NCI-H1436 (cell line): Measurements from ENCODE around the gene ARHGAP10.
"Not testable (repeated sequence)": the region's sequence is repeated elsewhere in the genome, so short reads cannot be mapped to it uniquely, and the experiment has no call there.

Experiments used
- DNase-seq: peaks from one replicate; lab custom pipeline; 2025; lab: John Stamatoyannopoulos, UW

Gene ARHGAP10

DNA sequence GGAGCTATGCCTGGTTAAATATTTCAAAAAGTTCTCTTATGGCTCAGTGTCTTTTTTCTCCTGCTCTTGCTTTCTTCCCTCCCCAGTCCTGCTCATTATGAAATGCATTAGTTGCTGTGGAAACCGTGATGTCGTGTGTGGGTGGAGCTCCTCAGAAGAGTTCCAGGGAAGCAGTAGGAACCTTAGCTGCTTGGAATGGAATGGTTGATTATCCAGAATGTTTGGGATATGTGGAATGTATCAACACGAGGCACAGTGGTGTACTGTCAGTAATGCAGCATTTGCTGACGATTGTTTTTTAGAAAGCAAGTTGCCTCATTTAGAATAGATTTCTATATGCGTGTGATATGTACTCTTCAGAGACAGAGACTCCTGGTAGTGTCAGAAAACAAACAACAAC is 333.2 kb downstream of the ARHGAP10 start:
- no peak for DNase-seq

- no peak for DNase-seq
Observed at GRCh38 chr4:148067301-148067916, 335.5 kb downstream of the ARHGAP10 start.

GRCh38 chr4:148068065-148068911 is 336.4 kb downstream of the ARHGAP10 start:
- no peak for DNase-seq

DNA sequence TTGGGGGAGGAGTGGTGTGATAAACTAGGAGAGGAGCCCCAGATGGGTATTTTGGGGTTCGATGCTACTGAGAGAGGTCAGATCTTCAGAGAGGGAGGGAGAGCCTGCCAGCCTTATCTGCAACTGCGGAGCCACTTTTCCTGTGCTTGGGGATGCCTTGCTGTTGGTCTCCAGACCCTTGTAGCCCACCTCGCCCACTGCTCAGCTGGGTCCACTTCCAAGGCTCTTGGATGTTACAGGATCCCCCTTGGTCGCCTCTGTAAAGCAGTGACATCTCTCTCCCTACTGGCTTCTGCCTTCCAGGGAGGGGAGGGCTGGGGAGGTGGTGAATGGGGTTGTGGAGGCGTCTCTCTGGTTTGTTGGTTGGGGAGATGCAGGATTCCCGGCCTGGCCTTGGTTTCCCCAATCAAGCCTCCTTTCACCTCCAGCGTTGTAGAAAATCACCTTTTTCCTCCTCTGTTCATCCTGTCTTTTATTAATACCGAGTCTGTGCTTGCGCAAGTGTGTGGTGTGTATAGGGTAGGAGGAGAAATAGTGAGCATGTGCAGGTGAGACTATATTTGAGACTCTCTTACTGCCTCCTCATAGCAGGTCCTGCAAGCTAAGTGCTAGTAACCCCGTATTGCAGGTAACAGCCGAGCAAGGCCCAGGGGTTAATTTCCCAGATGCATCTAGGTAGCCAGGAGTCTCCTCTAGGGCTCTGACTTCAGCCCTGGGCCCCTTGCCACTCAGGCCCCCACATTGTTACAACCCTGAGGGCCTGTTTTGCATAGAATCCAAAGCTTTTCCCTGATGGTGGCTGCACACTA is 337.4 kb downstream of the ARHGAP10 start:
- no peak for DNase-seq

GRCh38 chr4:148069895-148070178 is 337.9 kb downstream of the ARHGAP10 start:
- DNase-seq: no peak

- no peak for DNase-seq
Observed at GRCh38 chr4:148071009-148071408, 339.1 kb downstream of the ARHGAP10 start.

- no peak for DNase-seq
Observed at GRCh38 chr4:148072789-148073188, 340.9 kb downstream of the ARHGAP10 start.

- no peak for DNase-seq
Observed at GRCh38 chr4:148073349-148073748, 341.5 kb downstream of the ARHGAP10 start.

GRCh38 chr4:148074462-148074861 is 342.6 kb downstream of the ARHGAP10 start:
- no peak for DNase-seq

- DNase-seq: no peak
Observed at GRCh38 chr4:148075438-148075837, 343.6 kb downstream of the ARHGAP10 start.

GRCh38 chr4:148076964-148077363 is 345.1 kb downstream of the ARHGAP10 start:
- no peak for DNase-seq

- DNase-seq: no peak
Observed at GRCh38 chr4:148077581-148077980, 345.7 kb downstream of the ARHGAP10 start.

- DNase-seq: no peak
Observed at GRCh38 chr4:148078061-148078460, 346.2 kb downstream of the ARHGAP10 start.

DNA sequence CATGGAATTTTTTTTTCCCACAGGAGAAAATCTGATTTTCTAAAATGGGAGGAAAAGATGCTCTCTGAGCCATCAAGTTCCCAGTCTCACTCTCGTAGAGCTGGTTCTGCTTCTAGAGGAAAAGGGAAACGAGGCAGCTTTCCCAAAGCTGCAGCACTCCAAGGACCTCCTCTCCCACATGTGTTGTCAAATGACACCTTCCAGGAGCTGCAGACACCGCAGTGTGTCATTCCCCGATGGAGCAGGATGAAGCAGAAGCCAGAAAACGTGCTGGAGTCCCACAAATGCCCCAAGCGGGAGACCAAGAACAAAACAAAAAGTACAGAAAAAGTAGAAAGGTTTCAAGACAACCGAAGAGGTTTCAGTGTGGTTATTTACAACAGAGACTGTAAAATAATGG is 348.1 kb downstream of the ARHGAP10 start:
- DNase-seq: no peak

- no peak for DNase-seq
Observed at GRCh38 chr4:148081267-148081666, 349.4 kb downstream of the ARHGAP10 start.

- DNase-seq: no peak
Observed at GRCh38 chr4:148081745-148082144, 349.9 kb downstream of the ARHGAP10 start.

DNA sequence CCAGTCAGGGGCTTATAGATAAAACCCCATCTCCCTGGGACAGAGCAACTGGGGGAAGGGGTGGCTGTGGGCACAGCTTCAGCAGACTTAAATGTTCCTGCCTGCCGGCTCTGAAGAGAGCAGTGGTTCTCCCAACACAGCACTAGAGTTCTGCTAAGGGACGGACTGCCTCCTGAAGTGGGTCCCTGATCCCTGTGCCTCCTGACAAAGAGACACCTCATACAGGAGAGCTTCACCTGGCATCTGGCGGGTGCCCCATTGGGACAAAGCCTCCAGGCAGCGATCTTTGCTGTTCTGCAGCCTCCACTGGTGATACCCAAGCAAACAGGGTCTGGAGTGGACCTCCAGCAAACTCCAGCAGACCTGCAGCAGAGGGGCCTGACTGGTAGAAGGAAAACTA is 351.2 kb downstream of the ARHGAP10 start:
- not testable (repeated sequence) for DNase-seq

DNA sequence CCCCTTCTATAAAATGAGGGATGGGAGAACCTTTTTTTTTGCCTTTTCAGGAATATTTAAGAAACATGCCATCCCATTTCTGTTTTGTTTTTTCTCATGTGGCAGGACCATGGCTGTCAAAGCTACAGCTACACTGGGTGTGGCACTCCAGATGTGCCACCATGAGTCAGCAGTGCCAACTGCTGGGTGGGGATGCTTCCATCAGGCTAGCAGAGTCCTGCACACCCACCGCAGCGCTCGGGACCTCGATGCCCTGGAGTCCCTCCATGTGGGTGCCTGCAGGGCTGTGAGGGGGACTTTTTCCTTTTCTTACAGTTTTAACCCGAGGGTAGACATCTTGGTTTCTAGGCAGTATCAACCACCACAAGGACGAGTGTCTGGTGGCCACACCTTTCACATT is 357.7 kb downstream of the ARHGAP10 start:
- no peak for DNase-seq

DNA sequence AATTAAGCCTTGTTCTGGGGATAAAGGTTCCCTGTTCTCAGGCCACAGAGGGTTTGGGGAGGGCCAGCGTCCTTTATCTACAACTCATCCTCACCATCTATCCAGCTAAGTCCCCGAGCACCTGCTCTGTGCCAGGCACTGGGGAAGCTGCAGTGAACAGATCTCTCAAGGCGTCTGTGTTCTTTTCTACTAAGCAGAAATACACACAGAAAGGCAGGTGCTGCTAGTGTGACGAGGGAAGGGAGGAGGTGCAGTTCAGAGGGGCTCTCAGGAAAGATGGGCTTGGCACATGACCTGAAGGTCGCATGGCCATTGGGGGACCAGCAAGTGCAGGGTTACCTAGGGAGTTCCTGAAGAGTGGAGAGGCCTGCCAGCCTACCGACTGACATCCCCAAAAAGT is 358.1 kb downstream of the ARHGAP10 start:
- no peak for DNase-seq

DNA sequence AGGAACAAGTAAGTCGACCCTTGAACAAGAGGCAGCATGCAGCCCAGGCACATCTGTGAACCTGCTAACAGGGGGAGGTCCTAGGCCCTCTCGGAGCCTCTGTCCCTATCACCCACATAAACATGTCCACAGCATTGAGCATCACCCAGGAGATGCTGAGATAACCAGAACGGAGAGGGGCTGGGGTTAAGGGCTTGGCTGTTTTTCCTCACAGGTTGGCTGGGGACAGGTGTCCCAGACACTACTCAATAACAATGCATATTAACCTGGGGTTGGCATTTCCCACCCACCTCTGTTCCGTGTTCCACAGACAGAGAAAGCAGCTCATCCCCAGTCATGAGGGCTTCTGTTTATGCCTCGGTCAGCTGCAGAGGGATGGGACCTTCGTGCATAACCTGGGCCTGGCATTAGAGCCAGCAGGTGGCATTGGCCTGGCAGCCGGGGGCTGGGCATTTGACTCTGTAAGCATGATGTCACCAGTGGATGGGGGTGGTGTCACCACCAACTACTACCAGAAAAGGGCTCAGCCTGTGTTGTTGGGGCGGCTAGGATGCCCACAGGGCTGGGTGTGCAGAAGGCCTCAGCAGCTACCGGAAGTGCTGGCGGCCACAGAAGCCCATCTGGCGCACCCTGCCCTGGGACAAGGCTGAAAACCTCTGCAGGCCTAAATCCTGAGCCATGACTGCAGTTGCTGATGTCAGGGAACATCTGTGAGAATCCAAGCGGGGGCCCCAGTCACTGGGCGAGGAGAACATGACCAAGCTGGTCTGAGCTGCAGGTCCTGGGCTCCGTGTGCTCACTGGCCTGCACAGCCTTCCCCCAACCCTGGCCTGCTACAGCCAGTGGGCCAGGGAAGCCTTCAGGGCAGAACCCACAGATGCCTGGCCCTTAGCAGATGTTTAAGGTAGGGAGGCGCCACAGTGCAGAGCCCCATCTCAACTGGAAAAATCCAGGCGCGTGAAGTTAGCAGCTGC is 358.9 kb downstream of the ARHGAP10 start:
- DNase-seq: no peak

GRCh38 chr4:148091896-148092295 is 360.0 kb downstream of the ARHGAP10 start:
- no peak for DNase-seq
